MM.1S (cell line): ENCODE results near the gene COL20A1.

Source experiments
- DNase-seq: peaks from one replicate; pipeline ENCODE4 v3.0.0-alpha.2; 2015
- H2AFZ ChIP-seq: fragments of 300-600 bp; sonication (generic); 2 replicates; pipeline ENCODE4 v1.6.0; 2016; ENCODE audit warnings: antibody characterized with exemption, low read length
- H3F3A ChIP-seq: fragments of 300-600 bp; sonication (generic); 2 replicates; pipeline ENCODE4 v1.6.1; 2016; ENCODE audit warnings: mild to moderate bottlenecking, antibody characterized with exemption, low read length, moderate library complexity, mixed read lengths; ENCODE audit not compliant: insufficient read depth
- H3K27ac ChIP-seq: fragments of 300-600 bp; sonication (generic); 2 replicates; pipeline ENCODE4 v1.5.1; 2016; ENCODE audit warnings: mild to moderate bottlenecking, low read length
- H3K27me3 ChIP-seq: fragments of 300-600 bp; sonication (generic); replicated peaks from 2 replicates; pipeline ENCODE4 v1.6.0; 2016; ENCODE audit warnings: low read length; ENCODE audit not compliant: insufficient read depth
- H3K36me3 ChIP-seq: fragments of 300-600 bp; sonication (generic); replicated peaks from 2 replicates; pipeline ENCODE4 v1.6.1; 2016; ENCODE audit warnings: mild to moderate bottlenecking, low read length, mixed read lengths; ENCODE audit not compliant: insufficient read depth
- H3K4me1 ChIP-seq: fragments of 300-600 bp; sonication (generic); 2 replicates; pipeline ENCODE4 v1.6.1; 2016; ENCODE audit warnings: low read length, mixed read lengths
- H3K4me2 ChIP-seq: fragments of 300-600 bp; sonication (generic); 2 replicates; pipeline ENCODE4 v1.6.0; 2016; ENCODE audit warnings: low read depth, low read length
- H3K4me3 ChIP-seq: fragments of 300-600 bp; sonication (generic); 2 replicates; pipeline ENCODE4 v1.5.1; 2016; ENCODE audit warnings: low read length, mixed read lengths
- H3K79me2 ChIP-seq: fragments of 300-600 bp; sonication (generic); 2 replicates; pipeline ENCODE4 v1.6.1; 2016; ENCODE audit warnings: mixed run types, low read length, mixed read lengths
- H3K9ac ChIP-seq: fragments of 300-600 bp; sonication (generic); 2 replicates; pipeline ENCODE4 v1.6.1; 2016; ENCODE audit warnings: low read length, mixed read lengths
- H3K9me2 ChIP-seq: fragments of 300-600 bp; sonication (generic); replicated peaks from 2 replicates; pipeline ENCODE4 v1.6.1; 2016; ENCODE audit warnings: mild to moderate bottlenecking, low read length, mixed read lengths; ENCODE audit not compliant: insufficient read depth
- H3K9me3 ChIP-seq: fragments of 300-600 bp; sonication (generic); replicated peaks from 2 replicates; pipeline ENCODE4 v1.6.1; 2016; ENCODE audit warnings: mild to moderate bottlenecking, low read length, mixed read lengths; ENCODE audit not compliant: insufficient read depth
- H4K20me1 ChIP-seq: fragments of 300-600 bp; sonication (generic); 2 replicates; pipeline ENCODE4 v1.6.1; 2016; ENCODE audit warnings: mild to moderate bottlenecking, low read length, moderate library complexity, mixed read lengths; ENCODE audit not compliant: insufficient read depth
- CTCF ChIP-seq: fragments of 300-600 bp; sonication (generic); IDR thresholded peaks from 2 replicates; pipeline ENCODE4 v1.5.1; 2016; ENCODE audit warnings: antibody characterized with exemption, low read length, mixed read lengths
- EZH2 ChIP-seq: fragments of 300-600 bp; sonication (generic); optimal IDR thresholded peaks from 2 replicates; pipeline ENCODE3; 2017; ENCODE audit warnings: low read depth, mild to moderate bottlenecking, antibody characterized with exemption, low read length, mixed read lengths
- EZH2phosphoT487 ChIP-seq: fragments of 300-600 bp; sonication (generic); IDR thresholded peaks from 2 replicates; pipeline ENCODE4 v1.6.1; 2018; ENCODE audit warnings: antibody characterized with exemption, low read length

The COL20A1 gene

GRCh38 chr20:63268671-63269439 is 24.1 kb upstream of the COL20A1 start:
- H3F3A ChIP-seq, result no peaks in the 10 kb centered on the region
- no peak for DNase-seq
- no peak overlapping the region for H3K4me2 ChIP-seq
- H3K4me3 ChIP-seq, result no peak overlapping the region
- no peak overlapping the region for H2AFZ ChIP-seq
- no peaks in the 10 kb centered on the region for H4K20me1 ChIP-seq
- H3K27ac ChIP-seq, result no peak overlapping the region
- H3K36me3 ChIP-seq, result no peaks in the 10 kb centered on the region
- no peaks in the 10 kb centered on the region for H3K9me2 ChIP-seq
- H3K9ac ChIP-seq, result no peak overlapping the region
- 0 out of 2 replicates have a peak, but pooled peaks cover 4% of the 10 kb centered on the region for H3K4me1 ChIP-seq
- no peaks in the 10 kb centered on the region for H3K9me3 ChIP-seq
- TF ChIP-seq EZH2phosphoT487 (no peak), CTCF (no peak), EZH2 (no peak)
- H3K79me2 ChIP-seq, result peaks cover 11% of the 10 kb centered on the region
- peaks cover 55% of the 10 kb centered on the region for H3K27me3 ChIP-seq

GRCh38 chr20:63269724-63270123 is 23.3 kb upstream of the COL20A1 start:
- Histone ChIP-seq H3K9me3 (no peaks in the 10 kb centered on the region), H3K36me3 (no peaks in the 10 kb centered on the region)

GRCh38 chr20:63270606-63271325 is 22.2 kb upstream of the COL20A1 start:
- 0 out of 2 replicates have a peak, but pooled peaks cover 6% of the 10 kb centered on the region for H3K4me1 ChIP-seq
- H3K27ac ChIP-seq, result no peak overlapping the region
- H3K9ac ChIP-seq, result no peak overlapping the region
- TF ChIP-seq EZH2phosphoT487 (no peak), CTCF (no peak), EZH2 (no peak)
- no peak overlapping the region for H2AFZ ChIP-seq
- H3K36me3 ChIP-seq, result no peaks in the 10 kb centered on the region
- peaks cover 29% of the 10 kb centered on the region for H3K79me2 ChIP-seq
- DNase-seq, result no peak
- H3K9me3 ChIP-seq, result no peaks in the 10 kb centered on the region
- peaks cover 36% of the 10 kb centered on the region for H3K27me3 ChIP-seq
- H3K4me2 ChIP-seq, result no peak overlapping the region
- no peak overlapping the region for H3K4me3 ChIP-seq
- H3K9me2 ChIP-seq, result no peaks in the 10 kb centered on the region
- H4K20me1 ChIP-seq, result peaks cover 4% of the 10 kb centered on the region; the same call in 1 of the 2 replicates
- H3F3A ChIP-seq, result no peaks in the 10 kb centered on the region

More at GRCh38 chr20:63269724-63270123, 23.3 kb upstream of the COL20A1 start:
- Histone ChIP-seq H2AFZ (no peak overlapping the region), H3K4me2 (no peak overlapping the region), H3F3A (no peaks in the 10 kb centered on the region), H3K4me3 (no peak overlapping the region), H3K27me3 (peaks cover 46% of the 10 kb centered on the region), H3K79me2 (peaks cover 19% of the 10 kb centered on the region), H3K9ac (no peak overlapping the region), H3K9me2 (no peaks in the 10 kb centered on the region), H3K27ac (no peak overlapping the region), H4K20me1 (peaks cover 4% of the 10 kb centered on the region; the same call in 1 of the 2 replicates), H3K4me1 (0 out of 2 replicates have a peak, but pooled peaks cover 6% of the 10 kb centered on the region)
- TF ChIP-seq CTCF, result no peak
- TF ChIP-seq EZH2phosphoT487, result no peak
- TF ChIP-seq EZH2, result no peak
- DNase-seq, result no peak
